HEK293T (cell line): ENCODE measurements around the gene PSENEN.

Experiments
- BHLHE40 ChIP-seq: fragments of 450-650 bp; IDR thresholded peaks from 2 replicates; pipeline ENCODE4 v1.6.1; 2016; ENCODE audit warnings: mild to moderate bottlenecking, moderate library complexity, borderline replicate concordance
- CTBP1 ChIP-seq: fragments of 450-650 bp; IDR thresholded peaks from 2 replicates; pipeline ENCODE4 v1.6.1; 2016; ENCODE audit warnings: borderline replicate concordance
- ELF4 ChIP-seq: fragments of 450-650 bp; IDR thresholded peaks from 2 replicates; pipeline ENCODE4 v1.6.1; 2017; ENCODE audit warnings: antibody characterized with exemption
- FOXA1 ChIP-seq: fragments of 450-650 bp; IDR thresholded peaks from 2 replicates; pipeline ENCODE4 v1.6.1; 2016; ENCODE audit warnings: mild to moderate bottlenecking
- FOXK2 ChIP-seq: fragments of 450-650 bp; IDR thresholded peaks from 2 replicates; pipeline ENCODE4 v1.6.1; 2016; ENCODE audit warnings: mild to moderate bottlenecking
- FOXM1 ChIP-seq: fragments of 450-650 bp; IDR thresholded peaks from 2 replicates; pipeline ENCODE4 v1.6.1; 2017; ENCODE audit warnings: mild to moderate bottlenecking, borderline replicate concordance
- LEF1 ChIP-seq: fragments of 450-650 bp; IDR thresholded peaks from 2 replicates; pipeline ENCODE4 v1.6.1; 2017; ENCODE audit warnings: mild to moderate bottlenecking, borderline replicate concordance
- NFRKB ChIP-seq: fragments of 450-650 bp; IDR thresholded peaks from 2 replicates; pipeline ENCODE4 v1.6.1; 2016; ENCODE audit warnings: mild to moderate bottlenecking, moderate library complexity
- SP1 ChIP-seq: fragments of 450-650 bp; IDR thresholded peaks from 2 replicates; pipeline ENCODE4 v1.6.1; 2017
- SUZ12 ChIP-seq: fragments of 450-650 bp; IDR thresholded peaks from 2 replicates; pipeline ENCODE4 v1.6.1; 2016; ENCODE audit warnings: mild to moderate bottlenecking
- TARDBP ChIP-seq: fragments of 450-650 bp; IDR thresholded peaks from 2 replicates; pipeline ENCODE4 v1.6.1; 2016
- ZNF384 ChIP-seq: fragments of 450-650 bp; IDR thresholded peaks from 2 replicates; pipeline ENCODE4 v1.6.1; 2016

DNA sequence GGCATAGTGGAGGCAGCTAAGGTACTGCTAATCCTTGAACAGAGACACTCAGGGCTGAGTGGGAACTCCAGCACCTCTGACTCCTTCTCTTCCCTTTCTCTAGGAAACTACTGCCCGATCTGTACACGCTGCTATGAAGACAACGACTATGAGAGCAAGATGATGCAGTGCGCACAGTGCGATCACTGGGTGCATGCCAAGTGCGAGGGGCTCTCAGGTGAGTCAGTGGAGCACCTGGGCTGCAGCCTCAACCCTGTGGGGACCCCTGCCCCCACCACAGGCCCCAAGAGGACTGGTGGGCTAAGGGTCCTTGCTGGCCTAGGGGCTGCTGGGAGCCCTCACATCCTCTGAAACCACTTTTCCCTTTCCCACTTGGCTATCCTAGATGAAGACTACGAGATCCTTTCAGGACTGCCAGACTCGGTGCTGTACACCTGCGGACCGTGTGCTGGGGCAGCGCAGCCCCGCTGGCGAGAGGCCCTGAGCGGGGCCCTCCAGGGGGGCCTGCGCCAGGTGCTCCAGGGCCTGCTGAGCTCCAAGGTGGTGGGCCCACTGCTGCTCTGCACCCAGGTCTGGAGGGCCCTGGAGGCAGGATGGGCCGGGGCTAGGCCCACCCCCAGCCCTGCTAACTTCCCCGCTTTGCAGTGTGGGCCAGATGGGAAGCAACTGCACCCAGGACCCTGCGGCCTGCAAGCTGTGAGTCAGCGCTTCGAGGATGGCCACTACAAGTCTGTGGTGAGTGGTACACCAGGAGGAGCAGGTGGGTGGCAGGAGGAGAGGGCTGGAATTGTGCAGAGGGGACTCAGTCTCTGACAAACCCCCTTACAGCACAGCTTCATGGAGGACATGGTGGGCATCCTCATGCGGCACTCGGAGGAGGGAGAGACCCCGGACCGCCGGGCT is 18.1 kb upstream of the PSENEN start:
- no peak for TF ChIP-seq SUZ12
- TF ChIP-seq FOXK2, result no peak
- no peak for TF ChIP-seq CTBP1
- no peak for TF ChIP-seq SP1
- TF ChIP-seq BHLHE40, result no peak
- no peak for TF ChIP-seq ZNF384
- no peak for TF ChIP-seq FOXM1
- TF ChIP-seq TARDBP, result no peak
- no peak for TF ChIP-seq NFRKB
- TF ChIP-seq LEF1, result no peak
- no peak for TF ChIP-seq ELF4
- no peak for TF ChIP-seq FOXA1
